ENCODE data around the gene TYW1.

GRCh38 chr7:67019562-67020390 lies 23.1 kb downstream of the TYW1 start:
- TF ChIP-seq CTCF (IDR thresholded peaks at IDR 0.05; ENCODE audit: insufficient read depth, low read depth, low read length) = no peak
- TF ChIP-seq EZH2 (IDR thresholded peaks at IDR 0.05; ENCODE audit: insufficient read depth, low read length) = no peak
